Skeletal muscle satellite cell (primary cell): ENCODE measurements around the gene BCAS3.

Experiments used
- H3K27me3 ChIP-seq: 2 replicates; pipeline ENCODE4 v1.7.0; 2013; ENCODE audit warnings: low read length; ENCODE audit not compliant: control insufficient read depth, insufficient read depth
- H3K36me3 ChIP-seq: 2 replicates; pipeline ENCODE4 v1.7.0; 2013; ENCODE audit warnings: mild to moderate bottlenecking, control low read depth, low read length; ENCODE audit not compliant: insufficient read depth
- H3K4me1 ChIP-seq: 2 replicates; pipeline ENCODE4 v1.7.0; 2013; ENCODE audit warnings: low read length; ENCODE audit not compliant: control insufficient read depth, insufficient read depth
- H3K4me2 ChIP-seq: 2 replicates; pipeline ENCODE4 v1.7.0; 2013; ENCODE audit warnings: mild to moderate bottlenecking, low read length
- H3K4me3 ChIP-seq: 2 replicates; pipeline ENCODE4 v1.7.0; 2013; ENCODE audit warnings: low read length
- H3K9ac ChIP-seq: 2 replicates; pipeline ENCODE4 v1.7.0; 2013; ENCODE audit warnings: mild to moderate bottlenecking, low read depth, low read length, moderate library complexity
- H3K9me3 ChIP-seq: replicated peaks from 2 replicates; pipeline ENCODE4 v1.7.0; 2013; ENCODE audit warnings: mild to moderate bottlenecking, control low read depth, low read length

The BCAS3 gene

GRCh38 chr17:60675997-60676396, 1.7 kb upstream of the BCAS3 start:
- Histone ChIP-seq H3K27me3 (no peaks in the 10 kb centered on the region), H3K4me3 (no peak overlapping the region), H3K36me3 (no peaks in the 10 kb centered on the region), H3K9ac (no peak overlapping the region), H3K4me1 (peaks cover 4% of the 10 kb centered on the region), H3K4me2 (no peak overlapping the region), H3K9me3 (no peaks in the 10 kb centered on the region)

- peak overlapping the region; percentile 86 for H3K9ac ChIP-seq
- H3K36me3 ChIP-seq, result no peaks in the 10 kb centered on the region
- H3K4me2 ChIP-seq, result peak overlapping the region; percentile 77
- H3K9me3 ChIP-seq, result no peaks in the 10 kb centered on the region
- H3K4me3 ChIP-seq, result peak overlapping the region; percentile 83
- no peaks in the 10 kb centered on the region for H3K27me3 ChIP-seq
- H3K4me1 ChIP-seq, result peaks cover 4% of the 10 kb centered on the region
Measured at GRCh38 chr17:60676758-60677307, 818 bp upstream of the BCAS3 start.

GRCh38 chr17:60678118-60678444, 430 bp downstream of the BCAS3 start:
- Histone ChIP-seq H3K9ac (peak overlapping the region; percentile 82), H3K36me3 (no peaks in the 10 kb centered on the region), H3K27me3 (no peaks in the 10 kb centered on the region), H3K4me1 (peaks cover 4% of the 10 kb centered on the region), H3K4me2 (peak overlapping the region; percentile 85), H3K4me3 (peak overlapping the region; percentile 83), H3K9me3 (no peaks in the 10 kb centered on the region)

GRCh38 chr17:60679287-60679686, 1.6 kb downstream of the BCAS3 start:
- Histone ChIP-seq H3K4me2 (no peak overlapping the region), H3K36me3 (peaks cover 3% of the 10 kb centered on the region), H3K9me3 (no peaks in the 10 kb centered on the region), H3K4me1 (peaks cover 4% of the 10 kb centered on the region), H3K4me3 (no peak overlapping the region), H3K9ac (no peak overlapping the region), H3K27me3 (no peaks in the 10 kb centered on the region)

- no peak overlapping the region for H3K4me3 ChIP-seq
- peaks cover 4% of the 10 kb centered on the region for H3K4me1 ChIP-seq
Measured at GRCh38 chr17:60680754-60681153, 3.1 kb downstream of the BCAS3 start.

GRCh38 chr17:60685437-60685836, 7.8 kb downstream of the BCAS3 start:
- H3K4me2 ChIP-seq, result no peak overlapping the region
- H3K9me3 ChIP-seq, result no peaks in the 10 kb centered on the region
- H3K36me3 ChIP-seq, result peaks cover 3% of the 10 kb centered on the region
- no peak overlapping the region for H3K9ac ChIP-seq
- no peaks in the 10 kb centered on the region for H3K27me3 ChIP-seq
- no peaks in the 10 kb centered on the region for H3K4me1 ChIP-seq
- H3K4me3 ChIP-seq, result no peak overlapping the region

More at GRCh38 chr17:60680754-60681153, 3.1 kb downstream of the BCAS3 start:
- H3K36me3 ChIP-seq, result peaks cover 3% of the 10 kb centered on the region
- no peak overlapping the region for H3K9ac ChIP-seq
- H3K9me3 ChIP-seq, result no peaks in the 10 kb centered on the region
- H3K27me3 ChIP-seq, result no peaks in the 10 kb centered on the region
- no peak overlapping the region for H3K4me2 ChIP-seq

GRCh38 chr17:60695960-60696359, 18.3 kb downstream of the BCAS3 start:
- Histone ChIP-seq H3K27me3 (no peaks in the 10 kb centered on the region), H3K4me2 (no peak overlapping the region), H3K4me1 (no peaks in the 10 kb centered on the region), H3K4me3 (no peak overlapping the region), H3K9me3 (no peaks in the 10 kb centered on the region), H3K36me3 (no peaks in the 10 kb centered on the region), H3K9ac (no peak overlapping the region)

- Histone ChIP-seq H3K27me3 (no peaks in the 10 kb centered on the region), H3K4me3 (no peak overlapping the region), H3K4me2 (no peak overlapping the region), H3K36me3 (no peaks in the 10 kb centered on the region), H3K4me1 (no peaks in the 10 kb centered on the region), H3K9me3 (no peaks in the 10 kb centered on the region), H3K9ac (no peak overlapping the region)
Measured at GRCh38 chr17:60699090-60699489, 21.4 kb downstream of the BCAS3 start.

- Histone ChIP-seq H3K36me3 (peaks cover 2% of the 10 kb centered on the region), H3K4me3 (no peak overlapping the region), H3K4me2 (no peak overlapping the region), H3K9ac (no peak overlapping the region), H3K4me1 (no peaks in the 10 kb centered on the region), H3K27me3 (no peaks in the 10 kb centered on the region), H3K9me3 (no peaks in the 10 kb centered on the region)
Measured at GRCh38 chr17:60704170-60704569, 26.5 kb downstream of the BCAS3 start.

- H3K4me2 ChIP-seq, result no peak overlapping the region
- no peaks in the 10 kb centered on the region for H3K9me3 ChIP-seq
- H3K4me1 ChIP-seq, result no peaks in the 10 kb centered on the region
- H3K27me3 ChIP-seq, result no peaks in the 10 kb centered on the region
- no peak overlapping the region for H3K9ac ChIP-seq
- H3K36me3 ChIP-seq, result peaks cover 7% of the 10 kb centered on the region
- H3K4me3 ChIP-seq, result no peak overlapping the region
Measured at GRCh38 chr17:60712675-60713074, 35.0 kb downstream of the BCAS3 start.

GRCh38 chr17:60713608-60714007, 36.0 kb downstream of the BCAS3 start:
- Histone ChIP-seq H3K9ac (no peak overlapping the region), H3K4me2 (no peak overlapping the region), H3K4me3 (no peak overlapping the region), H3K4me1 (no peaks in the 10 kb centered on the region), H3K36me3 (peaks cover 7% of the 10 kb centered on the region), H3K9me3 (no peaks in the 10 kb centered on the region), H3K27me3 (no peaks in the 10 kb centered on the region)

GRCh38 chr17:60716766-60717165, 39.1 kb downstream of the BCAS3 start:
- Histone ChIP-seq H3K27me3 (no peaks in the 10 kb centered on the region), H3K4me2 (no peak overlapping the region), H3K9me3 (no peaks in the 10 kb centered on the region), H3K9ac (no peak overlapping the region), H3K36me3 (no peaks in the 10 kb centered on the region), H3K4me1 (peaks cover 7% of the 10 kb centered on the region), H3K4me3 (no peak overlapping the region)
